GM12892 (cell line): Measurements from ENCODE around the gene DOCK7.

Source experiments
- POLR2A ChIP-seq: IDR thresholded peaks from 2 replicates; pipeline ENCODE4 v1.6.1; 2011; ENCODE audit warnings: low read depth, low read length, control low read depth
- TAF1 ChIP-seq: IDR thresholded peaks from 2 replicates; pipeline ENCODE4 v1.6.1; 2011; ENCODE audit warnings: low read depth, mild to moderate bottlenecking, control low read depth, low read length, borderline replicate concordance

- TF ChIP-seq POLR2A: no peak
- TF ChIP-seq TAF1: no peak
These were observed 94.3 kb downstream of the DOCK7 start for GRCh38 chr1:62593825-62594394.
